Choroid plexus epithelial cell (primary cell): ENCODE data around the gene MARK2.
"Not testable (repeated sequence)": the region's sequence is repeated elsewhere in the genome, so short reads cannot be mapped to it uniquely, and the experiment has no call there.

Experiments used
- DNase-seq: peaks from one replicate; pipeline ENCODE4 v3.0.0-alpha.2; 2010; ENCODE audit warnings: low read depth
- H3K4me3 ChIP-seq: 2 replicates; pipeline ENCODE4 v1.5.1; 2011; ENCODE audit warnings: low read depth, mild to moderate bottlenecking, control low read depth, low read length, moderate library complexity
- TF ChIP-seq, protein P1 (sequence below): conservative IDR thresholded peaks from 2 replicates; pipeline ENCODE4 v1.5.1; 2011; ENCODE audit warnings: low read depth, mild to moderate bottlenecking, control low read depth, inconsistent platforms, low read length, moderate library complexity

The MARK2 gene

DNA sequence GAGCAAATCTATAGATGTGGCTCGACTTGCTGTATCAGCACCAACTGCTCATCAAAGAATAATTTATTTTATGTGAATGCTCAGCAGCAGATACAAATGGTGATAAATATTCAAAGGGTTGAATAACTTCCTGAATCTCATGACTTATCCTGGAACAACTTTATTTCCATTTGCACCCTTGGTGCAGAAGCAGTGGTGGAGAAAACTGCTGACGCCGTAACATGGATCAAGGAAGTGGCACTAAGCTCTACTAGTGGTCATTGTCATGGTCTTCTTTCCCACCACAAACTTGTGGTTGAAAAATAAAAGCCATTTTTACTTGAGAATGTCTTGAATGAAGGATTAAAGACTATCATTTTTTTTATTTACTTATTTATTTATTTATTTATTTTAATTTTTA, 14.6 kb downstream of the MARK2 start:
- H3K4me3 ChIP-seq = no peak overlapping the region
- DNase-seq = no peak
- TF ChIP-seq, protein P1, sequence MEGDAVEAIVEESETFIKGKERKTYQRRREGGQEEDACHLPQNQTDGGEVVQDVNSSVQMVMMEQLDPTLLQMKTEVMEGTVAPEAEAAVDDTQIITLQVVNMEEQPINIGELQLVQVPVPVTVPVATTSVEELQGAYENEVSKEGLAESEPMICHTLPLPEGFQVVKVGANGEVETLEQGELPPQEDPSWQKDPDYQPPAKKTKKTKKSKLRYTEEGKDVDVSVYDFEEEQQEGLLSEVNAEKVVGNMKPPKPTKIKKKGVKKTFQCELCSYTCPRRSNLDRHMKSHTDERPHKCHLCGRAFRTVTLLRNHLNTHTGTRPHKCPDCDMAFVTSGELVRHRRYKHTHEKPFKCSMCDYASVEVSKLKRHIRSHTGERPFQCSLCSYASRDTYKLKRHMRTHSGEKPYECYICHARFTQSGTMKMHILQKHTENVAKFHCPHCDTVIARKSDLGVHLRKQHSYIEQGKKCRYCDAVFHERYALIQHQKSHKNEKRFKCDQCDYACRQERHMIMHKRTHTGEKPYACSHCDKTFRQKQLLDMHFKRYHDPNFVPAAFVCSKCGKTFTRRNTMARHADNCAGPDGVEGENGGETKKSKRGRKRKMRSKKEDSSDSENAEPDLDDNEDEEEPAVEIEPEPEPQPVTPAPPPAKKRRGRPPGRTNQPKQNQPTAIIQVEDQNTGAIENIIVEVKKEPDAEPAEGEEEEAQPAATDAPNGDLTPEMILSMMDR = no peak

DNA sequence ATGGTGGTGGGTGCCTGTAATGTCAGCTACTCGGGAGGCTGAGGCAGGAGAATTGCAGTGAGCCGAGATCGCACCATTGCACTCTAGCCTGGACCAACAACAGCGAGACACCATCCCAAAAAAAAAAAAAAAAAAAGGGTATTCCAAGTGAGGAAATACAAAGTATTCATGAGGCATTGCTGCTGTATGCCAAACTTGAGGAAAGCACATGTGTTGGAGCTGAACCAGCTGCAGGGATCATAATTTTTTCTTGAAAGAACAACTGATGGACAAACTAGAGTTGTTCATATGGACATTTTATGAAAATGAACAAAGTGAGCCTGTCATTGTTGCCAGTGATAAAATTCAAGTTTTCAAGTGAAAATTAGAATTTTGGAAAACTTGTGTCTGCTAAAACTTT, 15.8 kb downstream of the MARK2 start:
- no peak overlapping the region for H3K4me3 ChIP-seq
- DNase-seq = no peak
- TF ChIP-seq, protein P1 = no peak

DNA sequence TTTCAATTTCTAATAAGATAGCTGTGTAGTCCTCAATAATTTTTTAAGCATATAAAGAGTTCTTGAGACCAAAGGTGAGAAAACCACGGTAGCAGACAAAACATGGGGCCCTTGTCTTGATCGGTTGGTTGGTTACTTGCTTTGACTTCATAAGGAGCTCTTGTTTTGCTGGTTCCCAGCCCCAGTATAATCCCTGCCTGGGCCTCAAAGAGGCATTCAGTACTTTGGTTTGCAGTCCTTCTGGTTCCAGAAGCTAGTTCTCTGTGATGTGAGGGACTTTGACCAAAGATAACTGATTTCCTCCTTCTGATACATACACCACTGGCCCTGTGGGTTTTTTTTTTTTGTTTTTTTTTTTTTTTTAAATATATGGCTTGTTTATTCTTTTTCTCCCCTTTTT, 17.1 kb downstream of the MARK2 start:
- no peak overlapping the region for H3K4me3 ChIP-seq
- TF ChIP-seq, protein P1 = no peak
- no peak for DNase-seq

DNA sequence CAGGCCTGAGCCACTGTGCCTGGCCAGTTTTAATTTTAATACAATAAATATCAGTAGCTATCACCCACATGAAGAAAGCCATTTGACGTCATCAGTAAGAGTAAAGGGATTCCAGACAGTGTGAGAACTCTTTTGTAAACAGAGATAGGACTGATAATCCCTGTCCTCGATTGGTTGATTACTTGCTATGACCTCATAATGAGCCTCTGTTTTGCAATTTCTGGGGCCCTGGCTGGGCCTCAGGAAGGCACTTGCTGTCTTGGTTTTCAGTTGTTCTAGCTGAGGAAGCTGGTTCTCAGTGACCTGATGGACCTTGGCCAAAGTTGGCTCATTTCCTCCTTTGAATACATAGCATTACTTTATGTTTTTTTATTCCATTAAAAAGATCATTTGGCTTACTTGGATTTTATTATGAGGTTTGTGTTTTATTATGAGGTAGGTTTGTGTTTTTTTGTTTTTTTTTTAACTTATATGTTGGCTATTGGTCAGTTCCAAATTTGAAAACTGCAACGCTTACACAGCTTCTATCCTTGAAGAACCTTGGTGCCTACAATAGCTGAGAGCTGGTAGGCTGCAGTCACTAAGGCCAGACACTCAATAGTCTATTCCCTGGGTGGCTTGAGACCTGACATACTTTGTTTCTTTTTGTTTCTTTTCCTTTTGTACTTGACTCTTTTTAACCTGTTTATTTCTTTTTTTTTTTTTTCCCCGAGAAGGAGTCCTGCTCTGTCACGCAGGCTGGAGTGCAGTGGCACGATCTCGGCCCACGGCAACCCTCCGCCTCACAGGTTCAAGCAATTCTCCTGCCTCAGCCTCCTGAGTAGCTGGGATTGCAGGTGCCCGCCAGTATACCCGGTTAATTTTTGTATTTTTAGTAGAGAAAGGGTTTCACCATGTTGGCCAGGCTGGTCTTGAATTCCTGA, 20.0 kb downstream of the MARK2 start:
- no peak overlapping the region for H3K4me3 ChIP-seq
- TF ChIP-seq, protein P1 = no peak
- peak; percentile 94 for DNase-seq

DNA sequence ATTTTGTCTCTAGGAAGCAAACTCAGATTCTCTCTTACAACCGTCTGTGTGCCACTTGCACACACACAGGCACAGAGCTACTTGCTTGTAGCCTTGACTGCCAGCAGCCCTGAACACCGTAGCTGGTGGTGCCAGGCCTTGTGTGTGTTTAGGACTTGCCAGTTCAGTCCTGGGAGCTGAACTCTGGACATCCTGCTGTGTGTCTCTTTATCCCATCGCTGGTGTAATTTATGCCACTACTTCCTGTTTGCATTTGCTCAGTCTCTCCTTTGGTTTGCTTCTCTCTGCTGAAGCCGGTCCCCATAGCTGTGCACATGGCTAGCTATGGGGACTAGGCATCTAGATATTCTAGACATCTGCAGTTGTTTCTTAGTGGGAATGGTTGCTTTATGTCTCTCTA, 24.0 kb downstream of the MARK2 start:
- TF ChIP-seq, protein P1 = no peak
- H3K4me3 ChIP-seq = no peak overlapping the region
- DNase-seq = peak; percentile 61

DNA sequence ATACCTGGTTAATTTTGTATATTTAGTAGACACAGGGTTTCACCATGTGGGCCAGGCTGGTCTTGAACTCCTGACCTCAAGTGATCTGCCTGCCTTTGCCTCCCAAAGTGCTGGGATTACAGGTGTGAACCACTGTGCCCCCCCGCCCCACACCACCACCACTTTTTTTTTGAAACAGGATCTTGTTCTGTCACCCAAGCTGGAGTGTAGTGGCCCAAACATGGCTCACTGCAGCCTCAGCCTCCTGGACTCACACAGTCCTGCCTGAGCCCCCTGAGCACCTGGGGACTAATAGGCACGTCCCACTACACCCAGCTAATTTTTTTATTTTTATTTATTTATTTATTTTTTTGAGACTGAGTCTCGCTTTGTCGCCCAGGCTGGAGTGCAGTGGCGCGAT, 24.7 kb downstream of the MARK2 start:
- not testable (repeated sequence) for H3K4me3 ChIP-seq, DNase-seq

DNA sequence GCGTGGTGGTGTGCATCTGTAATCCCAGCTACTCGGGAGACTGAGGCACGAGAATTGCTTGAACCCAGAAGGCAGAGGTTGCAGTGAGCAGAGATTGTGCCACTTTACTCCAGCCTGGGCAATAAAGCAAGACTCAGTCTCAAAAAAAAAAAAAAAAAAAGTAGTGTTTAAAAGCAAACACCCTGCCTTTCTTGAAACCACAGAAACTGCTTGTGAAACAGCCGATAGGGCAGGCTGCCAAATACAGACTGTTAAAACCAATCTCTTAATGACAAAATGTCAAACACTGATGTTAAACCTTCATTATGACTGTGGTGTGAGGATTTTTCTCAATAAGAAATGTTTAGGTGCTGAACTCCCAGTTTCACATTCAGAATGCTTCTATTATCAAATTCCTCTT, 27.3 kb downstream of the MARK2 start:
- no peak overlapping the region for H3K4me3 ChIP-seq
- TF ChIP-seq, protein P1 = no peak
- DNase-seq = peak; percentile 87
